Colonic mucosa (tissue), 4 donors: ENCODE measurements around the gene LRRC26. TPM values are rescaled to one million over a fixed set of nuclear protein-coding genes. Genes with fewer than 3 reads are reported as not detected.

Source experiments
- DNase-seq: peaks from one replicate; pipeline ENCODE4 v3.0.0-alpha.2; 2020
- H3K27ac ChIP-seq: fragments of 200-600 bp; one replicate; pipeline ENCODE4 v1.8.0; 2021
- H3K27me3 ChIP-seq: fragments of 200-600 bp; one replicate; pipeline ENCODE4 v1.8.0; 2021
- H3K36me3 ChIP-seq: fragments of 200-600 bp; one replicate; pipeline ENCODE4 v1.8.0; 2021
- H3K4me1 ChIP-seq: fragments of 200-600 bp; one replicate; pipeline ENCODE4 v1.8.0; 2021; ENCODE audit warnings: mild to moderate bottlenecking
- H3K4me3 ChIP-seq: fragments of 200-600 bp; one replicate; pipeline ENCODE4 v1.8.0; 2021
- H3K9ac ChIP-seq, 2 donors: one replicate each; pipeline ENCODE4 v1.7.0; 2013; ENCODE audit warnings: control low read depth in 2 of 2, low read depth in 2 of 2, low read length in 2 of 2
- H3K9me3 ChIP-seq: fragments of 200-600 bp; one replicate; pipeline ENCODE4 v1.8.0; 2021
- intact Hi-C: fragments of 100-400 bp; cut with DNase I; formaldehyde crosslinking; loops from one replicate; pipeline ENCODE4 v1.14.1; 2022
- total RNA-seq, 2 donors: library from RNA; stranded (reverse); fragmentation: NEBNext Ultra II Directional in 1 of 2; extraction: Animal tissue kit (Norgen Biotek cat#: 25700) in 1 of 2; gene quantifications; one replicate each; pipeline ENCODE4 v1.2.1, GENCODE V29; 2021
- TF ChIP-seq, protein P1 (sequence below): fragments of 200-600 bp; IDR thresholded peaks from one replicate; pipeline ENCODE4 v1.8.0; 2022; ENCODE audit warnings: antibody characterized with exemption, mild to moderate bottlenecking
- donor health status: healthy.
- donor health status: DM: no; HTN: no; CAD: no.
- donor health status: DM: no; HTN: no; CAD: no.

LRRC26 gene
- total RNA-seq, 2 donors from 2014 or later = 64.6 to 95.8 TPM

GRCh38 chr9:137202966-137203365 is 33.1 kb upstream of the LRRC26 start:
- TF ChIP-seq, protein P1, sequence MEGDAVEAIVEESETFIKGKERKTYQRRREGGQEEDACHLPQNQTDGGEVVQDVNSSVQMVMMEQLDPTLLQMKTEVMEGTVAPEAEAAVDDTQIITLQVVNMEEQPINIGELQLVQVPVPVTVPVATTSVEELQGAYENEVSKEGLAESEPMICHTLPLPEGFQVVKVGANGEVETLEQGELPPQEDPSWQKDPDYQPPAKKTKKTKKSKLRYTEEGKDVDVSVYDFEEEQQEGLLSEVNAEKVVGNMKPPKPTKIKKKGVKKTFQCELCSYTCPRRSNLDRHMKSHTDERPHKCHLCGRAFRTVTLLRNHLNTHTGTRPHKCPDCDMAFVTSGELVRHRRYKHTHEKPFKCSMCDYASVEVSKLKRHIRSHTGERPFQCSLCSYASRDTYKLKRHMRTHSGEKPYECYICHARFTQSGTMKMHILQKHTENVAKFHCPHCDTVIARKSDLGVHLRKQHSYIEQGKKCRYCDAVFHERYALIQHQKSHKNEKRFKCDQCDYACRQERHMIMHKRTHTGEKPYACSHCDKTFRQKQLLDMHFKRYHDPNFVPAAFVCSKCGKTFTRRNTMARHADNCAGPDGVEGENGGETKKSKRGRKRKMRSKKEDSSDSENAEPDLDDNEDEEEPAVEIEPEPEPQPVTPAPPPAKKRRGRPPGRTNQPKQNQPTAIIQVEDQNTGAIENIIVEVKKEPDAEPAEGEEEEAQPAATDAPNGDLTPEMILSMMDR = no peak

GRCh38 chr9:137201205-137201868 is 31.5 kb upstream of the LRRC26 start:
- intact Hi-C loops = no loop called here
- TF ChIP-seq, protein P1 = no peak
- H3K4me3 ChIP-seq = peak overlapping the region; percentile 50
- H3K9ac ChIP-seq = peak overlapping the region; percentile 81 to 85
- H3K4me1 ChIP-seq = peaks cover 29% of the 10 kb centered on the region
- no peaks in the 10 kb centered on the region for H3K36me3 ChIP-seq
- H3K9me3 ChIP-seq = no peaks in the 10 kb centered on the region
- DNase-seq = no peak
- H3K27ac ChIP-seq = peak overlapping the region; percentile 62
- H3K27me3 ChIP-seq = no peaks in the 10 kb centered on the region

More at GRCh38 chr9:137202966-137203365, 33.1 kb upstream of the LRRC26 start:
- no peak for DNase-seq
- Histone ChIP-seq H3K36me3 (no peaks in the 10 kb centered on the region), H3K9ac (no peak overlapping the region), H3K9me3 (no peaks in the 10 kb centered on the region), H3K27ac (no peak overlapping the region), H3K4me3 (no peak overlapping the region), H3K27me3 (no peaks in the 10 kb centered on the region), H3K4me1 (peaks cover 25% of the 10 kb centered on the region)
- intact Hi-C loops = no loop called here

- intact Hi-C loops = no loop called here
These were observed 30.7 kb upstream of the LRRC26 start, which contains the start of gene TPRN for GRCh38 chr9:137200311-137201204. Gene TPRN (minus strand): TSS chr9:137200741. CDS start chr9:137200711, 30 bp downstream.

DNA sequence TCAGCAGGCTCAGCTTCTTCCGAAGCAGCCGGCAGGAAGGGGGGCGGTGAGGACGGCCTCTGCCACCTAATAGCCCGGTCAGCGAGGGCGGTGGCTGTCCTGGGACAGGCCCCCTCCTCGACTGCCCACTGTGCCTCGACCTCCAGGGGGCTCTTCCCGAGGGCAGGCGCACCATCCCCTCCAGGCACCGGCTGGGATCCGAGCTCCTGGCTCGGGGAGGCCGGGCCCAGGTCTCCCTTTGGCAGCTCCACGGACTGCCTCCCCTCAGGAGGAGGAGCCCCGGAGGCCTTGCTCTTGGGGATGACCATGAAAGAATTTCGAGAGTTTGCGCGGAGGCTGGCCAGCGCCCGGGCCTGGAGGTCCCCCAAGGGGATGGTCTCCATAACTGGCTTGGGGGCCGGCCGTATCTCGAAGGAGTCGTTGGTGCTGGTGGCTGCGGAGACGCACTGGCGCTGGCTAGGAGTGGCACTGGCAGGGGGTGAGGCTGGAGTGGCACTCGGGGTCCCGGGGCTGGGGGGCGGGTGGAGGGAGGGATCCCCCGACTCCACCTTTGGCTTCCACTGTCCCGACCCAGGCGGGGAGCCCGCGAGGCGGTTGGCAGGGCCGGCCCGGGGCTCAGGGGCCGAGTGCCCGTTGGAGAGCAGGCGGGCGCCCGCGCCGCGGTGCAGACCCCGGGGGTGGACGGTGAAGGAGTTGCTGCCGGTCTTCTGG is 29.7 kb upstream of the LRRC26 start:
- no peak for DNase-seq
- TF ChIP-seq, protein P1 = no peak
- no peaks in the 10 kb centered on the region for H3K9me3 ChIP-seq
- H3K4me1 ChIP-seq = peaks cover 35% of the 10 kb centered on the region
- peak overlapping the region; percentile 87 to 92 for H3K9ac ChIP-seq
- no peaks in the 10 kb centered on the region for H3K27me3 ChIP-seq
- H3K36me3 ChIP-seq = no peaks in the 10 kb centered on the region
- peak overlapping the region; percentile 50 for H3K4me3 ChIP-seq
- peak overlapping the region; percentile 90 for H3K27ac ChIP-seq
- intact Hi-C loops = no loop called here

More at GRCh38 chr9:137200311-137201204, 30.7 kb upstream of the LRRC26 start, which contains the start of gene TPRN:
- Histone ChIP-seq H3K4me3 (peak within 1 kb of the TSS; percentile 50), H3K9ac (peak within 1 kb of the TSS; percentile 87 to 92), H3K9me3 (no peaks in the 10 kb centered on the region), H3K27ac (peak within 1 kb of the TSS; percentile 90), H3K36me3 (no peaks in the 10 kb centered on the region), H3K4me1 (peaks cover 30% of the 10 kb centered on the region), H3K27me3 (no peaks in the 10 kb centered on the region)
- TF ChIP-seq, protein P1 = no peak
- peak; percentile 99 for DNase-seq

DNA sequence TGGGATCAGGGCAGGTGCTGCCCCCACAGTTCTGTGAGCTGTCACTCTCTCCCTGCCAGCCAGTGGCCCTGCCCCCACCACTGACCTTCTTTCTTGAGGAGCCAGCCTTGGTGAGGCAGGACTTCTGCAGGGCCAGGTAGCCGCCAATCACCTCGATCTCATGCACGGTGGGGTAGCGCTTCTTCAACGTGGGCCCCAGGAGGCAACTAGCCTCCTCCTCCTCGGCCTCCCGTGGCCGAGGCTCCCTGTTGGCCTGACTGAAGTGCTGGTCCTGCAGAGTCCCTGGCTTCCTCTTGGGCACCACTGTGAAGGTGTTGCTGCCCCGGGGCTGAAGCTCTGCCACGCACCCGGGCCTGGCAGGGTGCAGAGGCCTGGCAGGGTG is 29.0 kb upstream of the LRRC26 start:
- Histone ChIP-seq H3K36me3 (no peaks in the 10 kb centered on the region), H3K9ac (peak overlapping the region; percentile 87 to 92), H3K27me3 (no peaks in the 10 kb centered on the region), H3K9me3 (no peaks in the 10 kb centered on the region), H3K27ac (peak overlapping the region; percentile 90), H3K4me1 (peaks cover 33% of the 10 kb centered on the region), H3K4me3 (peak overlapping the region; percentile 50)
- TF ChIP-seq, protein P1 = no peak
- DNase-seq = peak; percentile 61
- intact Hi-C loops = no loop called here
